ENCODE data around the gene DCK. TPM values are rescaled to one million over a fixed set of nuclear protein-coding genes. Genes with fewer than 3 reads are reported as not detected.
"Not testable (repeated sequence)": the region's sequence is repeated elsewhere in the genome, so short reads cannot be mapped to it uniquely, and the experiment has no call there.

The DCK gene
- polyA plus RNA-seq, 12 donors, result 16.9 to 31.6 (median 23.4) TPM; not detected in 1

DNA sequence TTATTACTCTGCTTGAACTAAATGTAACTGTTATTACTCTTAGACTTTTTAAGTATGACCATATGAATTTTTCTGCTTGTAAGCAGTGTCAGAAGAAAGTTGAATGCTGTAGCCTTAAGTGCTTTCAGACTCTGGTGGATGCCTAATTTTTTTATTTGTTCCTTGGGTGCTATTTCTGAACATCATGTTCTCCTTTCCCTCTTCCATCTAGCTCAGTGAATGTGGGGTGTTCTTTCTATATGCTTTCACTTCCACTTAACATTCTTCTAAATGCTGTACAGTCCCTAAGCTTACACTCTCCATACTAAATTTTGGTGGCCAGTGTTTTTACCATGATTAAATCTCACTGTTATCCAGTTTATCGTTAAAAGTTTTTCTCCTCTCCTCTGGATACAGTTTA lies 3.6 kb downstream of the DCK start:
- DNase-seq, result no peak

DNA sequence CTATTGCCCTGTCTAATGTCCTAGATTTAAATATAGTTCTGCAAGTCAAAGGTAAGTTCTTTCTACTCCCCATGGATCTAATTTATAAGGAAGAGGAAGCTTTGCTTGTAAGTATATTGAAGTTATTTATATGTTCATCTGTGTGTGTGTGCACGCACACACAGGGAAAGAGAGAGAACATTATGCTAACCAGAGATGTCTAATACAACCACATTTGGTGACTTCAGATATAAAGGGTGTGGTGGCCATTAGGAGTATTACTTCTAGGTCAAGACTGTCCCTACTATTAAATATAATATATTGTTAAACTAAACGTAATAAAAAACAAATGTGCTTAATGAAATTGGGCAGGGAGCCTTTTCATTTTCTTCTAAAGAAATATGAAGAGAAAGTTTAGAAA lies 4.1 kb downstream of the DCK start:
- no peak for DNase-seq

DNA sequence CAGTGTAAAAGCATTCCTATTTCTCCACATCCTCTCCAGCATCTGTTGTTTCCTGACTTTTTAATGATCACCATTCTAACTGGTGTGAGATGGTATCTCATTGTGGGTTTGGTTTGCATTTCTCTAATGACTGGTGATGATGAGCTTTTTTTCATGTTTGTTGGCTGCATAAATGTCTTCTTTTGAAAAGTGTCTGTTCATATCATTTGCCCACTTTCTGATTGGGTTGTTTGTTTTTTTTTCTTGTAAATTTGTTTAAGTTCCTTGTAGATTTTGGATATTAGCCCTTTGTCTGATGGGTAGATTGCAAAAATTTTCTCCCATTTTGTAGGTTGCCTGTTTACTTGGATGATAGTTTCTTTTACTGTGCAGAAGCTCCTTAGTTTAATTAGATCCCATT lies 6.2 kb downstream of the DCK start:
- not testable (repeated sequence) for DNase-seq

DNA sequence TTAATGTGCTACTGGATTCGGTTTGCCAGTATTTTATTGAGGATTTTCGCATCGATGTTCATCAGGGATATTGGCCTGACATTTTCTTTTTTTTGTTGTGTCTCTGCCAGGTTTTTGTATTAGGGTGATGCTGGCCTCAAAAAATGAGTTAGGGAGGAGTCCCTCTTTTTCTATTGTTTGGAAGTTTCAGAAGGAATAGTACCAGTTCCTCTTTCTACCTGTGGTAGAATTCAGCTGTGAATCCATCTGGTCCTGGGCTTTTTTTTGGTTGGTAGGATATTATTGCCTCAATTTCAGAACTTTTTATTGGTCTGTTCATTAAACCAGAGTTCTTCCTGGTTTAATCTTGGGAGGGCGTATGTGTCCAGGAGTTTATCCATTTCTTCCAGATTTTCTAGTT lies 7.9 kb downstream of the DCK start:
- DNase-seq, result not testable (repeated sequence)

DNA sequence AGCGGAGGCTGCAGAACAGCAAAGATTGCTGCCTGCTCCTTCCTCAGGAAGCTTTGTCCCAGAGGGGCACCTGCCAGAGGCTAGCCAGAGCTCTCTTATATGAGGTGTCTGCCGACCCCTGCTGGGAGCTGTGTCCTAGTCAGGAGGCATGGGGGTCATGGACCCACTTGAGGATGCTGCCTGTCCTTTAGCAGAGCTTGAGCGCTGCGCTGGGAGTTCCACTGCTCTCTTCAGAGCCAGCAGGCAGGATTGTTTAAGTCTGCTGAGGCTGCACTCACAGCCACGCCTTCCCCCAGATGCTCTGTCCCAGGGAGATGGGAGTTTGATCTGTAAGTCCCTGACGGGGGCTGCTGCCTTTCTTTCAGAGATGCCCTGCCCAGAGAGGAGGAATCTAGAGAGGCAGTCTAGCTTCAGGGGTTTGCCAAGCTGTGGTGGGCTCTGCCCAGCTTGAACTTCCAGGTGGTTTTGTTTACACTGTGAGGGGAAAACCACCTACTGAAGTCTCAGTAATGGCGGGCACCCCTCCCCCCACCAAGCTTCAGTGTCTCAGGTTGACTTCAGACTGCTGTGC lies 10.9 kb downstream of the DCK start:
- no peak for DNase-seq

DNA sequence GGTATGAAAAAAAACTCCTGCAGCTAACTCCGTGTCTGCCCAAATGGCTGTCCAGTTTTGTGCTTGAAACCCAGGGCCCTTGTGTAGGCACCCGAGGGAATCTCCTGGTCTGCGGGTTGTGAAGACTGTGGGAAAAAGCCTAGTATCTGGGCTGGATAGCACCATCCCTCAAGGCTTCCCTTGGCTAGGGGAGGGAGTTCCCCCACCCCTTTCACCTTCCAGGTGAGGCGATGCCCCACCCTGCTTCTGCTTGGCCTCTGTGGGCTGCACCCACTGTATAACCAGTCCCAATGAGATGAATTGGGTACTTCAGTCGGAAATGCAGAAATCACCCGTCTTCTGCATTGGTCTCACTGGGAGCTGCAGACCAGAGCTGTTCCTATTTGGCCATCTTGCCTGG lies 11.6 kb downstream of the DCK start:
- DNase-seq, result not testable (repeated sequence)

DNA sequence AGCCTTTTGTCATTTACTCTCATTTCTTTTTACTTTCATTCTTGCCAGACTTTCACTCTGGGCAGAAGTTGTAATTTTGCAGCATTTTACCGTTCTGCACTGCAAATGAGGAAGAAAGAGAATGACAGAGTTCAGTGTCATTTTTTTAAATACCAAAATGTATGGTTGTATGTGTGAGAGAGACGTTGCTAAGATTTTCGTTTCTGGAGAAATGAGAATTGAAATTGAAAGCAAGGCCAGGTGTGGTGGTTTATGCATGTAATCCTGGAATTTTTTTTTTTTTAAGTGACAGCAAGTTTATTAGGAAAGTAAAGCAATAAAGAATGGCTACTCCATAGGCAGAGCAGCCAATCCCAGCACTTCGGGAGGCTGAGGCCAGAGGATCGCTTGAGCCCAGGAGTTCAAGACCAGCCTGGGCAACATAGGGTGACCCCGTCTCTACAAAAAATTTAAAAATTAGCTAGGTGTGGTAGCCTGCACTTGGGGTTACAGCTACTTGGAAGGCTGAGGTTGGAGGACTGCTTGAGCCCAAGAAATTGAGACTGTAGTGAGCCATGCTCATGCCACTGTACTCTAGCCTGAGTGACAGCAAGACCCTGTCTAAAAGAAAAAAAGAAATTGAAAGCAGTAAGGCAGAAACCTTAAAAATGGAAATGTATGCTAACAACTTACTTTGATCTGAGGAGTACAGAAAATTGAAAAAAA lies 12.9 kb downstream of the DCK start:
- no peak for DNase-seq

DNA sequence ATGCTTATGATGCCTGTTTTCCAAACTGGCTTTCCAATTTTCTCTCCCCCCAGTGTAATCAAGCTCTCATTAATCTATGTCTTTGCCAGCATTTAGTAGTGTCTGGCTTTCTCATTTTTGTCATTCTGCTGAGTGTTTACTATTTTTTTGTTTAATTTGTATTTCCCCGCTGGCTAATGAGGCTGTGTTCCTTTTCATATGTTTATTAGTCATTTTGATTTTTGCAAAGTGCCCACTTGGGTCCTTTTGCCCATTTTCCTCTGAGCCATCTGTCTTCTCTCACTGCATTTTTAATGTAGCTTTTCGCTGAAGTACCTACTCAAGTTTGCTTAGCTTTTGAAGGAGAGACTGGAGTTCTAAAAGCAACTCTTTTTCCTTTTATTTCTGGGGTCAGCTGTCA lies 14.7 kb downstream of the DCK start:
- DNase-seq, result peak; percentile 18

DNA sequence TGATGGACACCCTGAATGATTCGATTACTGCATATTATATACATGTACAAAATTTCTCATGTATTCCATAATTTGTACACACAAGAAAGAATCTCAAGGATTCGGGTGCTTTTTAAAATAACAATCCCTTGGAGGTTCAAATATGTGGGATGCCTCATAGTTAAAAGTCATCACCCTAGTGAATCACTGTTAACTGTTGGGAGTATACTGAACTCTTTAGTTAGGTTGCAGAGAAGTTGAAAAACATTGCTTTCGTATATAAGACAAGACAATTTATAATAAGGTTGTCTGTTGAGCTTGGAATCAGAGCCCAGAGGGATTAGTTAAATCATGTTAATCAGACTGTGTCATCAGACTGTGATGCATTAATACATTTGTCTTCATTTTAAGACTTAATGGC lies 15.6 kb downstream of the DCK start:
- DNase-seq, result no peak

DNA sequence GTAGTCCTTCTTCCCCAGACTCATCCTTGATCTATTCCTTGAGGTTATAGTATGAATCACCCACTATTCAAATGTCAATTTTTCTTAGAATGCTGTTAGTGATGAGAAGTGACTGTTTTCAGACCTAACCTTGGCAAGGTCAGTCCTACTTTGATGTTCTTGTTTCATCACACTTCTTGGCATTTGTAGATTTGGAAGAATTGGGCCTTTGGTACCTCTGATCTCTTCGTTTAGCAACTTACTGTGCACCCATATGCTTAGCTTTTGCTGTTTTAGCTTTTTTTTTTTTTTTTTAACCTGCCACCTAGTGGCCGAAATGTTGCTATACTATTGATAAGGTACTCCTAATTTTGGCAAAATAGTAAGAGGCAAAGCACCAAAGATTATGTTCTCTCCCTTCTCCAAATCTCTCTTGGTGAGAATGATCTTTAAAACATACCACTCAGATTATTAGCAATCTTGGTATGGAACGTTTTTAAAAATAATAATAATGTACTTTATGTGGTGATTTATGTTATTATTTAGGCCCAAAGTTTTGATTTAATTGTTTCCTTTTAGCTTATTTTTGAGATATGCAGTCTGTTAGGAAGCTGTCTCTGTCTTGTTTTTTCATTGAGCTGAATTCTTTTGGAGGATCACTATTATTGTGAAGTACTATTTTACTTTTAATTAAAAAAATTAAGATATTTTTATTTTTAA lies 16.6 kb downstream of the DCK start:
- peak; percentile 48 for DNase-seq

DNA sequence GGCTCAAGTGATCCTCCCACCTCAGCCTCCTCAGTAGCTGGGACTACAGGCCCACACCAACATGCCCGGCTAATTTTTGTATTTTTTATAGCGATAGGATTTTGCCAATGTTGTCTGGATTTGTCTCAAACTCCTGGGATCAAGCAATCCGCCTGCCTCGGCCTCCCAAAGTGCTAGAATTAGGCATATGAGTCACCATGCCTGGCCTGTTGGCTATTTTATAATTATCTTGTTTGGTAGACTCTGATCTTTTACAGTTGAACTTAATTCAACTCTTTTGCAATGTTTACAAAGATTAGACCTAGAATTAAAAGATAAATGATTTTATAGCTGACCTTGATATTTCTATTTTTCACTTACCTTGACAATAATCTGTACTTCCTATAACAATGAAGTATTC lies 18.0 kb downstream of the DCK start:
- DNase-seq, result no peak

DNA sequence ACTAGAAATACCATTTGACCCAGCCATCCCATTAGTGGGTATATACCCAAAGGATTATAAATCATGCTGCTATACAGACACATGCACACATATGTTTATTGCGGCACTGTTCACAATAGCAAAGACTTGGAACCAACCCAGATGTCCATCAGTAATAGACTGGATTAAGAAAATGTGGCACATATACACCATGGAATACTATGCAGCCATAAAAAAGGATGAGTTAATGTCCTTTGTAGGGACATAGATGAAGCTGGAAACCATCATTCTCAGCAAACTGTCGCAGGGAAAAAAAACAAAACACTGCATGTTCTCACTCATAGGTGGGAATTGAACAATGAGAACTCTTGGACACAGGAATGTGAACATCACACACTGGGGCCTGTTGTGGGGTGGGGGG lies 23.9 kb downstream of the DCK start:
- not testable (repeated sequence) for DNase-seq

DNA sequence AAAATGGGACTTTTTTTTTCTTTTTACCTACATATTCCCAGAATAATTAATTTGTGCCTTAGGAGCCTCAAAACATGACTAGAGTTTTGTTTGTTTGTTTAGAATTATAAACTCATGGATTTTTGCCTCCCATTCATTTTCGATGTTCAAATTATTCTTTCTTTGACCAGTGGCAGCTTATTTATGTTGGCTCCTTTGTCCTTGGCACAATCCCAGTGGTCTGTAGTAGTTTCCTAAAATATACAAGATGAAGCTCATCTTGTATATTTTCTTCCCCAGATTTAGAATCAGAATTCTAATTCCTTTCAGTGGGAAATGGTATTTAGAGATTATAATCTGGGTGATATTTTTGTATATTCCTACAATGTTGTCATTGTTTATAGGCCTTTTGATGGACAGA lies 27.2 kb downstream of the DCK start:
- no peak for DNase-seq

DNA sequence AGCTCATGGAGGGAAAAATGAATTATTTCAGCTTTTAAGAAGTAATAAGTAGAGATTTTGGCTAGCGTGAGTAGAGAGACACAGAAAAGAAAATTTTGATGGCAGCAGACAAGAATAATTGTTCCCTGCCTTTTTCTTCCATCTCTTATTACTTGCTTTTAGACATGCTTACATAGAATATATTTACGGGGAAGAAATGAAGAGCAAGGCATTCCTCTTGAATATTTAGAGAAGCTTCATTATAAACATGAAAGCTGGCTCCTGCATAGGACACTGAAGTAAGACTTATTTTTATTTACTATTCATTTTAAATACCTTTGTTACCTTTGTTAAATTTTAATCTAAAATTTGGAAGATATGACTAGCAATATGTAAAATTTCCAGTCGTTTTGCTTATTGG lies 32.2 kb downstream of the DCK start:
- no peak for DNase-seq

DNA sequence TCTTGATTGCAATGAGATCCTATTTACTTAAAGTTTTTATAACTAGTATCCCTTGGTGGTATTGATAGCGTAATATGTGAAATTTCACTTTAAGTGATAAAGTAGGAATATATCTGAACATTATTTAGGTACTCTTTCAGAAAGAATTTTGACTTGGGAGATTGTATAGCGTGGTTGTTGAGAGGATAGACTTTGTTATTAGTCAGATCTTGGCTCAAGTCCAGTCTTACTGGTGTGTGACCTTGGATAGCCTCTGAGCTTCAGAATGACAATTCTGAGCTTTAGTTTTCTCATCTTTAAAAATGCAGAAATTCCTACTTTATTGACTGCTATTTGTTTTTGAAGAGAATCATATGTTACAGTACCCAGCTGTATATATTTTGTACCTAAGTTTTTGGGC lies 32.6 kb downstream of the DCK start:
- peak; percentile 22 for DNase-seq

DNA sequence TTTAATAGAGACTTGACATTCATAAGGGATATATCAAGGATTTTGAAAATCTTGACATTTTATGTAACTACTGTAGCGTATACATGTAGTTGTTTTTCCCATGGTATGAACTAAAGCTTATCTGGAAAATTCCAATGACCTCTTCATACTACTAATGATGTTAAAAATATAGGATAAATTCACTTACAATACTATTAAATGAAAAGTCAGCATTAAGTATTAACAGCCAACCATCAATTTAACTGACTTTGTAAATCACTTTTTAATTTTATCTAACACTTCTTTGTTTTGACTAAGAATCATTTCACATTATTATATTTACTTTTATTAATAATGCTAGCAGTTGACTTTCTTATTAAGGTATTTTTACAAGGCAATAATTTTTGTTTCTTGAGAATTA lies 34.2 kb downstream of the DCK start:
- DNase-seq, result no peak

DNA sequence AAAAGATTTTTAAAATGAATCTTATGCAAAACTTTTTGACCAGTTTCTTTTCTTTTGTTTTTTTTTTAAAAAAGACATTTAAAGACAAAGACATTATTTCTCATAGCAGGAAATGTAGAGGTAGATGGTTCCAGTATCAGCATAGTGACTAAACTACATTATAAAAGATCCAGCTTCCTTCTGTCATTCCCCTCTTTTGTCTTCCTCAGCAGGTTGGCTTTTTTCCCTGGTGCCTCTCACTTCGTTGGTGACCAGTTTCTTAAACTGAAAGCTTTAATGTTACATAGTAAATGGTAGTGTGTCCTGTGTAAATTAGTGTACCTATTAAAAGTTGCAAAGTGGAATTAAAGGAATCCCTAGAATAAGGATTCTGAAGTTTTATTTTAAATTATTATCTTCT lies 36.1 kb downstream of the DCK start:
- no peak for DNase-seq

DNA sequence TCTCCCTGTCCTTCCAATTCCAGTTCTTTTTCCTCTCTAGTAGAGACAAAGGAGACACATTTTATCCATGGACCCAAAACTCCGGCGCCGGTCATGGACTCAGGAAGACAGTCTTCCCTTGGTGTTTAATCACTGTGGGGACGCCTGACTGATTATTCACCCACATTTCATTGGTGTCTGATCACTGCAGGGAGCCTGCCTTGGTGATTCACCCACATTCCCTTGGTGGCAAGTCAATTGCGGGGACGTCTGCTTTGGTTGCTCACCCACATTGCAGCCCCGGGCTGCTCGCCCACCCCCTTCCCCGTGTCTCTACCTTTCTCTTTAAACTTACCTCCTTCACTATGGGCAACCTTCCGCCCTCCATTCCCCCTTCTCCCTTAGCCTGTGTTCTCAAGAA lies 38.7 kb downstream of the DCK start:
- DNase-seq, result not testable (repeated sequence)

DNA sequence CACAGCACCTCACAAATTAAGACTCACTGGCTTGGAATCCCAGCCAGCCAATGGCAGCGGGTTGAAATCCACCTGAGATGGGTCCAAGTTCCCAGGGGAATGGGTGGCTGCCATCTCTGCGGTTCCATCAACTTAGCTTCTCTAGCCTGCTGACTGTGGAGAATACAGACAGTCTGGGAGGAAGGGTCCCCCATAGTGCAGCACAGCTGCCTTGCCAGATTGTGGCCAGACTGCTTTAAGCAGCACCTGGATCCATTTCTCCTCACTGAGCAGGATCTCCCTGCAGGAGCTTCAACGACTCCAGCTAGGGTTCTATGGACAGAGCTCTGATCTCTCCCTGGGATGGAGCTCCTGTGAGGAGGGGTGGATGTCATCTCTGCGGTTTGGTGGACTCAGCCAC lies 51.8 kb downstream of the DCK start:
- DNase-seq, result no peak

DNA sequence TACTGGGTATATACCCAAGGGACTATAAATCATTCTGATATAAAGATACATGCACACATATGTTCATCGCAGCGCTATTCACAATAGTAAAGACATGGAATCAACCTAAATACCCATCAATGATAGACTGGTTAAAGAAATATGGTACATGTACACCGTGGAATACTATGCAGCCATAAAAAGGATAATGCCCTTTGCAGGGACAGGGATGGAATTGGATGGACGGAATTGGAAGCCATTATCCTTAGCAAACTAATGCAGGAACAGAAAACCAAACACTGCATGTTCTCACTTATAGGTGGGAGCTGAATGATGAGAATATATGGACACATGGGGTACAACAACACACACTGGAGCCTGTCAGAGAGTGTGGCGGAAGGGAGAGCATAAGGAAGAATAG lies 55.9 kb downstream of the DCK start:
- DNase-seq, result no peak

DNA sequence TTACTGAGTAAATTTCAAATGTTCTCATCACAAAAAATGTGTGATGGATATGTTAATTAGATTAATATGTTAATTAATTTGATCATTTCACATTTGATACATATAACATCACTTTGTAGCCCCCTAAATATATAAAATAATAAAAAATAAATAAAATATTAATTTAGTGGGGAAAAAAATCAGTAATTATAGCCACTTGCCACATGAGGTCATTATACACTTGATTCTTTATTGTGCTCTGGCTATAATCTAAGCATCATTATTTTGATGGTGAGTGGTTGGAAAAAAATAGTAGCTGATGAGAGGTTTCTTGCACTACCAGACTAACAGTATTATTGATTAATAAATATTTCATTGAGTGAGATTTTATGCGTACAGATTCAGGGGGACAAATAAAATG lies 57.4 kb downstream of the DCK start:
- no peak for DNase-seq

DNA sequence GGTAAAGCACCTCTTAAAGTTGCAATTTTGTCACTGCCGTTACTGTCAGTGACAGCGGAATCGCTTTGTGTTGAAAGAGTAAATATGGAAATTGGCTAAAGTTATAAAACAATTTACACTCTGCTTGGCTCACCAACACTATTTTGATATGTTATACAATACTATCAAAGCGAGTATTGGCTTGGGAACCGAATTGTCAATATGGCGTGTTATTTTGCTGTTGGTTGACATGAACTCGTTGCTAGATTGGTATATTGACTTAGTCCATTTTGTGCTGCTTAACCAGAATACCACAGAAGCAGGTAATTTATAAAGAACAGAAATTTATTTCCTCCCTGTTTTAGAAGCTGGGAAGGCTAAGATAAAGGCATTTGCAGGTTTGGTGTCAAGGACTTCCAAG lies 58.6 kb downstream of the DCK start:
- DNase-seq, result no peak

DNA sequence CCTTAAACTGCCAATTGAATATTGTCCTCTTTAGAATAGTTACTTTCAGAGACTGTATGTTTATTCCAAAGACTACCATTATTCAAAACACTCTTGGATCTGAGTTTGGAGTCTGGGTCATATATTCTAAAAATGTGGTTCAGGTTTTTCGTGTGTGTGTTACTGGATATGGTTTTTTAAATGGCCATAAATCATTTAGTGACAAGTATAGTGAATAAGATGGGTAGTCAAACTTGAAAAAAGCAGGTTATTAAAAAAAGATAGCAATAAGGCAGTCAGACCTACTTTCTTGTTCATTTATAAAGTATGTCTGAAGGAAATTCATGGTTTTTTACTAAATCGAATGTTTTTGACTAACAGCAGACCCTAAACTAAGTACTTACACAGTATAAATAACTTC lies 59.3 kb downstream of the DCK start:
- DNase-seq, result no peak

DNA sequence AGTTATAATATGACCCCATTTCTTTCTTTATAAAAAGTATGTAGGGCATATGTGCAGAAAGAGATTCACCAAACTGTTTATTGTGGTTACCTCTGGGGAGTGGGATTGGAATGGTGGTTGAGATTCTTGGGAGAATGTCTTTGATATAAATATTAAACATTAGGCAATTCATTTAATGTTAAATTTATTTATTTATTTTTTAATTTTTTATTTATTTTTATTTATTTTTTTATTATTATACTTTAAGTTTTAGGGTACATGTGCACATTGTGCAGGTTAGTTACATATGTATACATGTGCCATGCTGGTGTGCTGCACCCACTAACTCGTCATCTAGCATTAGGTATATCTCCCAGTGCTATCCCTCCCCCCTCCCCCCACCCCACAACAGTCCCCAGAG lies 60.2 kb downstream of the DCK start:
- DNase-seq, result not testable (repeated sequence)
